GM12878 (cell line): ENCODE measurements around the gene ANO6.

Experiments used
- BCL3 ChIP-seq: IDR thresholded peaks from 2 replicates; pipeline ENCODE4 v1.6.1; 2011; ENCODE audit warnings: borderline replicate concordance, low read depth, mild to moderate bottlenecking, moderate library complexity, low read length; ENCODE audit not compliant: insufficient read depth, poor library complexity, severe bottlenecking
- BCLAF1 ChIP-seq: fragments of 450-650 bp; IDR thresholded peaks from 2 replicates; pipeline ENCODE4 v1.6.1; 2017; ENCODE audit warnings: antibody characterized with exemption, mild to moderate bottlenecking, moderate library complexity
- CHD2 ChIP-seq: IDR thresholded peaks from 2 replicates; pipeline ENCODE4 v1.6.1; 2011; ENCODE audit warnings: low read depth, low read length, improper control_type of control experiment, borderline replicate concordance
- CTCF ChIP-seq, 3 experiments: IDR thresholded peaks in 2 of 3; conservative IDR thresholded peaks in 1 of 3; 2 replicates each; pipeline ENCODE4 v1.5.1; 2011; ENCODE audit warnings: low read depth in 3 of 3, low read length in 3 of 3, mild to moderate bottlenecking in 3 of 3, control low read depth in 2 of 3, moderate library complexity in 2 of 3, inconsistent platforms in 1 of 3, mixed read lengths in 1 of 3; ENCODE audit not compliant: control insufficient read depth in 2 of 3, insufficient read depth in 1 of 3; ENCODE audit errors: extremely low read depth in 1 of 3
- EP300 ChIP-seq, 2 experiments: fragments of 150-350 bp in 1 of 2; IDR thresholded peaks; 2 replicates each; pipeline ENCODE4 v1.6.1; 2011 to 2012; ENCODE audit warnings: low read depth in 2 of 2, low read length in 2 of 2, borderline replicate concordance in 1 of 2, improper control_type of control experiment in 1 of 2, inconsistent platforms in 1 of 2; ENCODE audit not compliant: control insufficient read depth in 1 of 2
- HDAC6 ChIP-seq: fragments of 200-600 bp; sonication (generic); IDR thresholded peaks from one replicate; pipeline ENCODE4 v1.8.0; 2017; ENCODE audit warnings: antibody characterized with exemption; ENCODE audit not compliant: unreplicated experiment
- POLR2AphosphoS2 ChIP-seq: IDR thresholded peaks from 2 replicates; pipeline ENCODE4 v1.6.1; 2011; ENCODE audit warnings: low read depth, mild to moderate bottlenecking, low read length, improper control_type of control experiment, moderate library complexity
- POLR2AphosphoS5 ChIP-seq: IDR thresholded peaks from 2 replicates; pipeline ENCODE4 v1.6.1; 2011; ENCODE audit warnings: mild to moderate bottlenecking, low read length, inconsistent platforms
- RAD51 ChIP-seq: fragments of 450-650 bp; IDR thresholded peaks from 2 replicates; pipeline ENCODE4 v1.6.1; 2016; ENCODE audit warnings: moderate library complexity, mild to moderate bottlenecking, inconsistent platforms
- SP1 ChIP-seq: IDR thresholded peaks from one replicate; pipeline ENCODE4 v1.6.1; 2011; ENCODE audit warnings: low read depth, low read length
- SREBF2 ChIP-seq: IDR thresholded peaks from 2 replicates; pipeline ENCODE4 v1.6.1; 2012; ENCODE audit warnings: mild to moderate bottlenecking, low read length
- TAF1 ChIP-seq: IDR thresholded peaks from 2 replicates; pipeline ENCODE4 v1.6.1; 2011; ENCODE audit warnings: mild to moderate bottlenecking, low read depth, low read length, borderline replicate concordance
- YY1 ChIP-seq: IDR thresholded peaks from 2 replicates; pipeline ENCODE4 v1.6.1; 2011; ENCODE audit warnings: low read depth, mild to moderate bottlenecking, low read length
- ZZZ3 ChIP-seq: IDR thresholded peaks from 2 replicates; pipeline ENCODE4 v1.6.1; 2011; ENCODE audit warnings: low read depth; ENCODE audit not compliant: control insufficient read depth, insufficient read length

- TF ChIP-seq POLR2AphosphoS2: no peak
- no peak for TF ChIP-seq CTCF (IDR thresholded peaks at IDR 0.05 in 2 of 3, conservative IDR thresholded peaks at IDR 0.05 in 1 of 3; ENCODE audit: control insufficient read depth in 2 of 3, extremely low read depth in 1 of 3, insufficient read depth in 1 of 3, low read depth in 3 of 3, low read length in 3 of 3)
- TF ChIP-seq HDAC6: no peak
- no peak for TF ChIP-seq YY1
- no peak for TF ChIP-seq SREBF2
- TF ChIP-seq BCL3: no peak
- TF ChIP-seq POLR2AphosphoS5: no peak
- TF ChIP-seq EP300 (IDR thresholded peaks at IDR 0.05; ENCODE audit: borderline replicate concordance in 1 of 2, control insufficient read depth in 1 of 2, low read depth in 2 of 2, low read length in 2 of 2): no peak
- no peak for TF ChIP-seq BCLAF1
- TF ChIP-seq ZZZ3: no peak
- TF ChIP-seq RAD51: no peak
- no peak for TF ChIP-seq SP1
- TF ChIP-seq CHD2: no peak
- TF ChIP-seq TAF1: no peak
These were observed 138.0 kb downstream of the ANO6 start for GRCh38 chr12:45353944-45354343.
